GM21786 (cell line): Measurements from ENCODE around the gene ECM1.

ENCODE experiments used
- ATAC-seq: cut with Tn5 transposase; IDR thresholded peaks from one replicate; pipeline ENCODE4 v1.9.1; 2021; ENCODE audit not compliant: unreplicated experiment

ECM1 gene

DNA sequence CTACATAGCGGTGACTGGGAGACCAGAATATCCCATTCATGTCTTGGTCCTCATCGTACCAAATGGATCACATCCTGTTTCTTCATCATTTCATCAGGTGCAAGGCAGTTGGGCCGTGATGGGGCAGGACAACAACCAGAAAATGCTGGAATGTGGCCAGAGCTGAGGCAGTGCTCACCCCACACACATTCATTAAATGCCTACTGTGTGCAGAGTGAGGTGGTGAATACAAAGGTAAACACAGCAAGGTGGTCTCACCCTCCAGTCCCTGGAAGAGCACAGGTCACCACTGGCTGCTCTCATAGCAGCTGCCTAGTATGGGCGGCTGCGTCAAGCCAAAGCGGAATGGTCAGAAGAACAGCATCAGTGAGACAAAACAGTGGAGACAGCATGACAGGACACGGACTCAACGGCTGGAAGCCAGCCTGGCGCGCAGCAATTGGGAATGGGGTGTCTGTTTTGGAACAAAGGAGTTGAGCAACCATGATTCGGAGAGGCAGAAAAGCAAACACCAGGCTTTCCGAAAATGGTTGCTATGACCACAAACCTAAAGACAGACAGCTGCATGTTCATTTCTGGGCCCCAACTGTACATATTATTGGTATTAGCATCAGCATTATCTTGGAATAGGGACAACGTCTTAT, 35.7 kb downstream of the ECM1 start:
- no peak for ATAC-seq

DNA sequence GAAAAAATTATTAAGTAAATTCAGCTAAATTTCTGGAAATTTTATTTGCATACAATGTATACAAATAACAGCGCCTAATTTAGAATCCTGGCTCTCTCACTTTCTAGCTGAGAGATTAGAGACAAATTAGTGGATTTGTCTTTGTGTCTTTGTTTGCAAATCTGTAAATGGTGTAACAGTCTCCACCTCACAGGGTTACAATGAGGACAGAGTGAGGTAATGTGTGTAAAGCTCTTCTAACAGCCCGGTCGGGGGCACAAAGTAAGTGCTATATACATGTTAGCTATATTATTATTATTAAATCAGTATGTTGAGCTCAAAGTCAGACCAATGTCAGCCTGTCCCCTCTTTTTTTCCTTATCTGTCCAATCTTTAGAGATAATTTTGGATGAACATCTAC, 36.3 kb downstream of the ECM1 start:
- ATAC-seq: no peak

DNA sequence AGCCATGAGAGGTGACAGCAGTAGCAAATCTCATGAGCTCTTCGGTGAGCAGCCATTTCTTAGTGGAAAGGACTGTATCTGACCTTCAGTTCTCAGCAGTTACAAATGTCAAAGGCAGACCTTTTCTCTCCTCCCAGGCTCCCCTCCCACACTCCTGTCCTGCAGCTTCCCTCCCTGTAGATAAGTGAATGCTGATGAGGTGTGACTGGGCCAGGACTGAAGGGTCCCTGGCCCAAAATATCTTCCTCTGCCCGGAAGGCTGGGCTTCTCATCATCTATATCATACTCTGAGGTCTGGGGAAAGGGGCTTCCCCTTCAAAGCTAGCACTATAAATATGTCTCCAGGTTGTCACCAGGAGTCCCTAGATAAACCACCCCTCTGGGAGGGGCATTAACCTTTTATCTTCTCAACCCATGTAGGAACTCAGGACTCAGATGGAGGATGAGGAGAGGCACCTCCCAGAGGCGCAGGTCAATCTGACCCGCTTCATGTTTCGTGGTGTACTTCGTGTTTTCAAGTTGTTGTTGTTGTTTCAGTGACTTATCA, 37.6 kb downstream of the ECM1 start:
- no peak for ATAC-seq

DNA sequence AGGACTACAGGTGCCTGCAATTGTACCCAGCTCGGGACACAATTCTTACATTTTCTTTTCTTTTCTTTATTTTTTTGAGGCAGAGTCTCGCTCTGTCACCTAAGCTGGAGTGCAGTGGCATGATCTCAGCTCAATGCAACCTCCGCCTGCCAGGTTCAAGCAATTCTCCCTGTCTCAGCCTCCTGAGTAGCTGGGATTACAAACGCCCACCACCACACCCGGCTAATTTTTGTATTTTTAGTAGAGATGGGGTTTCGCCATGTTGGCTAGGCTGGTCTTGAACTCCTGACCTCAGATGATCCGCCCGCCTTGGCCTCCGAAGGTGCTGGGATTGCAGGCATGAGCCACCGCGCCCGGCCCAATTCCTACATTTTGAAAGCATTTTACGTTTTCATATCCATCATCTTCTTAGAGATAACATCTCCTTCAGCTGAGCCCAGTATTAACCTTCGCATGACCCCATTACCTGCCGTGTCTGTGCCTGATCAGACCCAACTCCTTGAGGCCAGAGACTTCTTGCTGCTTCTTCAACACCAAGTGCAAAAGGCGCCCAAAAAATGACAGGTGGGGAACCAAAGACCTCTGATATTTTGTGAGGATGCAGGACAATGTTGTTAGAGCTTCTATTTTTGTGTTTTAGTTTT, 38.5 kb downstream of the ECM1 start:
- ATAC-seq: no peak

DNA sequence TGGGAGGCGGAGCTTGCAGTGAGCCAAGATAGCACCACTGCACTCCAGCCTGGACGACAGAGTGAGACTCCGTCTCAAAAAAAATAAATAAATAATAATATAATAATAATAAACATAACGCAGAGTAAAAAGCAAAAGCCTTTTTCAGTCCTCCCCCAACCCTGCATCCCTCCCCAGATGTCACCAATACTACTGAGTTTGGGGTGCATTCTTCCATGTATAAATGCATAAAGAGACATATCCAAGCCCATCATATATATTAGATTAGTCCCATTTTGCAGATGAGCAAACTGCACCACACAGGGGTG, 40.4 kb downstream of the ECM1 start:
- no peak for ATAC-seq

DNA sequence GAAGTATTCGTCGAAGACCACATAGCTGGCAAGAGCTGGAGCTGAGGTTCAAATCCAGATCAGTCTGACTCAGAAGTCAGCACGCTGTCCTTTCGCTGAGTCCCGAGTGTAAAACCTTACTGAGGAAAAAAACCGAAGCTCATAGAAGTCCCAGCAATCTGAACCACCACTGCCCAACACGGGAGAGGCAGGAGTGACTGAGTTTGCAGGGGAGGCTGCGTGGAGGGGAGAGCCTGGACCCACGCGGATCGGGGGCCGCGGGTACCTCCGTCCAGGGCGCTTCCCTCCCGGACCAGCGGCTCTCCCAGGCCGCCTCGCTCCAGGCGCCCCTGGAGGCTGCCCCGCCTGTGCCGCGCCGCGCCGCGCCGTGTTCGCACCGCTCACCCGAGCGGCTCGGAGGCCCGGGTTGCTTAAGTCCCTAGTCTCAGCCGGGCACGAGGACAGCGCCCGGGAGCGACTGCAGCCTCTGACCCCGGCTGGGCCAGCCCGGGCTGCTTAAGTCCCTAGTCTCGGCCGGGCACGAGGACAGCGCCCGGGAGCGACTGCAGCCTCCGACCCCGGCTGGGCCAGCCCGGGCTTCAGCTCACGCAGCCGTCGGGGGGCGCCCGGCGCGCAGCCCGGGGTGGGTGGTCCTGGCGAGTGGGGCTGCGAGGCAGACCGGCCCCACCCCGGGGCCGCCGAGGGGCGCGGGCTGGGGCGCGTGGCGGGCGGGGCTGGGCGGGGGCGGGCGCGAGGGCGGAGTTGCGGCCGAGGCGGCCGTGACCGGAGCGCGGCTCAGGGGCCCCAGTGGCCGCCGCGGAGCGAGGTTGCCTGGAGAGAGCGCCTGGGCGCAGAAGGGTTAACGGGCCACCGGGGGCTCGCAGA, 41.0 kb downstream of the ECM1 start, which contains the start of gene ADAMTSL4:
TSS of gene ADAMTSL4 (plus strand) at position 777 of the 864 bp plus-strand sequence. CDS start 2,881 bp downstream, outside the sequence.
- ATAC-seq: no peak

DNA sequence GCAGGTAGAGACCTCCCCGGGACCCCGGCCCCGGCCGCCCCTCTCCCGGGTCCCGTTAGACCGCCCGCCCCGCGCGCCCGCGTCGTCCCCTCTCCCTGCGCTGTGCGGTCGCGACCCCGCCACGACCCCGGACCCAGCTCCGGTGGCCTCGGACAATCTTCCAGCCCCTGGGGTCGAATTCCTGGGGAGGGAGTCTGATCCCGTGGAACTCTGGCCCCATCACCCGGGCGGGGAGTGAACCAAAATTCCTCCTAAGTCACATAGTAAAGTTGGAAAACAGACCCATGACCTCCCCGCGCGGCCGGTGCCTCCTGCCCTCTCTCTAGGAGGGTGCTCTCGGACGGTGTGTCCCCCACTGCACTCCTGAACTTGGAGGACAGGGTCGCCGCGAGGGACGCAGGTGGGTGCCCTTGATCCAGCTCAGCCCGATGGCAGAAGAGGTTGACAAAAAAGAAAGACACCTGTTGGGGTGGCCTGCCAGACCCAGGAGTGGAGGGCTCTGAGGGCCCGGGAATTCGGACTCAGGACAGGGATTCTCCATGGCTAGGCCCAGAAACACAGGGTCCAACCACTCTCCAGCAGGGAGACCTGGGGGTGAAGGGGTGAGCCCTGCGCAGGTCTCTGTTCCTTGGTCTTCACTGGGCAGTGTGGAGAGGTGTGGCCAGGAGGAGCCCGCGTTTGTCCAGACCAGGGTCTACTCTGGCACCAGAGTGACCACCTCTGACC, 41.8 kb downstream of the ECM1 start:
- ATAC-seq: no peak

DNA sequence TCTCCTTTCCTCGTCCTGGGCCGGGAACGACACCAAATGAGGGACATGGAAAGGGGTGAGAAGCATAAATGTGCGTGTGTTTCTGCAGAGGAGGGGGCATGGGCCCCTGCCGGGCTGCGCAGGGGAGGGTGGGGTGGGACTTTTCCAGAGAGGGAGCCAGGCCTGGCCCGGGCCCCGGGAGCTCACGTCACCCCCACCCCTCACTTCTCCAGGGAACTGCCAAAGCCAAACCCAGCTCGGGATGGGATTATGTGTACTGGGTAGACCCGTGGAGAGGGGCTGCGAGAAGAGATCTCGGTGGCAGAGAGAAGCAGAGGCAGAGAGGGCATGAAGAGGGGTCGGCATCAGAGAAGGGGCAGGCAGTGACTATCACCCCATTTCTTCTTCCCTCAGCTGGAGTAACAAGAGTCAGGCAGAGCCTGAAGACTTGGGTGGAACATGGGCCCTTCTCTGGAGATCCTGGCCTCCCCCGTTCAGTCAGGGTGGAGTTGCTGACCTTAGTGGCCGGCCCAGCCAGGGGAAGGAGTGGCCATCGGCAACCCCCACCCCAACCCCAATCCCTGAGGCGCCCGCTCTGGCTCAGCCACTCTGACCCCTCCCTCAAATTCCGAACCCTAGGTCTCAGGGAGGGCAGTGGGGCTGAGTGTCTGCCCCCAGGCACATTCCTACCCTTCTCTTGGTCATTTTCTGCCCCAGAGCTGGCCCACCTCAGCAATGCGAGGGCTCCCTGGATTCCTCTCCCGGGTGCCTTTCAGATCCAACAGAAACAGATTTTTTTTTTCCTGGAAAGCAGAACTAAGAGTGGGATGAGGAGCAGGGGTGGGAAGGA, 42.5 kb downstream of the ECM1 start:
- no peak for ATAC-seq

DNA sequence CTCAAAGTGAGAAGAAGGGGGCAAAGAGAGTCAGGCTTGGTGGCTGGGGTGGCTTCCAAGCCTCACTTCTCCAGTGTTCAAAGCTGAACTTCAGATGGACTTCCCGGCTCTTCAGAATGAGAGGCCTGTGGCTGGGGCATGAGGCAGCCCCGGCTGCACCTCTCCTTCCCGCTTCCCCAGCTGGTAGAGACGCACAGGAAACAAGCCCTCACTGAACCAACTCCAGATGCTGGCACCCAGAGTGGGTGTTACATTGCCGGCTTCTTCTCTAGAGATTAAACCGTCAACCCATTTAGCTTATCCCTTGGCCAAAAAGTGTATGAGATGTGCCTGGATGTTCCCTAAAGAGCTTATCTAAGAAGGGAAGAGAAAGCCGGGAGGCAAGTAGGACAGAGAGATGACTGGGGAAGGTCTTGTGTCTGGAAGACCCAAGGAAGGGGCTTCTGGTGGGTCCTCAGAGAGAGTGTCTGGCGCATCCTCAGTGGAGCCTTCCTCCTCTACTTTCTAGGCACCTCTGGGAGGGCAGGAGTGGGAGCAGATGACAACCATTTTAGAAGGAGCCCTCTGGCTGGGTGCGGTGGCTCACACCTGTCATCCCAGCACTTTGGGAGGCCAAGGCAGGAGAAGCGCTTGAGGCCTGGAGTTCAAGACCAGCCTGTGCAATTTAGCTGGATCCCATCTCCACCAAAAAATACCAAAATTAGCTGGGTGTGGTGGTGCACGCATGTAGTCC, 43.3 kb downstream of the ECM1 start:
- no peak for ATAC-seq

DNA sequence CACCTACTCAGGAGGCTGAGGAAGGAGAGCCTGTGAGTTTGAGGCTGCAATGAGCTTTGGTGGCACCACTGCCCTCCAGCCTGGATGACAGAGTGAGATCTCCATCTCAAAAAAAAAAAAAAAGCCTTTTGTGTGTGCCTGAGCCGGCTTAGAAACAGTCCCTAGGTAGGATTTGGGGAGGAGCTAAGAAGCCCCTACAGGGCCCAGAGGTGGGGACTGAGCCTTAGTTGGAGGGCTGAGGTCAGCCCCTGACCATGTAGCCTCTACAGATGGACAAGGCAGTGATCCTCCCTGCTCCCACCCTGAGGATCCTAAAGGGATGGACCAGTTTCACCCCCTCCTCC, 43.8 kb downstream of the ECM1 start:
- no peak for ATAC-seq

DNA sequence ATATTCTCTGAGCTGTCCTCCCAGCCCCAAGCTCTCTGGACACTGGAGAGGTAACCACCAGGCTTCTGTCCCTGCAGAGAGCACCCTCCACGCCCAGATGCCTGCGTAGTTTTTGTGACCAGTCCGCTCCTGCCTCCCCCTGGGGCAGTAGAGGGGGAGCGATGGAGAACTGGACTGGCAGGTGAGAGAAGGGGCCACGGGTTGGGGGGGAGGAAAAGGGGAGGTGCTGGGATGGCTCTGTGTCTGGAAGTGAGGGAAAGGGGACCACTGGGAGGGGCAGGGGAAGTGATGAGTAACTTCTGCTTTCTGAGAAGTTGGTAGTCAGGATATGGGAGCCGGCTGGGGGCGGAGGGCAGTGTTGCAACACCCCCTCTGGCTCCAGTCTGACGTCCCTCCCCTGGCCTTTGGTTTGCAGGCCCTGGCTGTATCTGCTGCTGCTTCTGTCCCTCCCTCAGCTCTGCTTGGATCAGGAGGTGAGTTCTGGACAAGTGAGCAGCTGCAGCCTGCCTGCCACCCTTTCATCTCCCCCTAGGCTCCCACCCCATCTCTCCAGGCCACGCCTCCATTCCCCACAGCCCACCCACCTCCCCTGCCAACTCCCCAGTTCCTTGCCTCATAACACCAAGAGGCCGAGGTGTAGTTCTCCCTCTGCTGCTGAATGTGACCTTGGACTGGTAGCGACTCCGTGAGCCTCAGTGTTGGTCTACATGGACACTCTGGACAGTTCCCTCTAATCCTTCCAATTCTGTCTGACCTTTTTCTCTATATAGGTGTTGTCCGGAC, 44.4 kb downstream of the ECM1 start:
- no peak for ATAC-seq

DNA sequence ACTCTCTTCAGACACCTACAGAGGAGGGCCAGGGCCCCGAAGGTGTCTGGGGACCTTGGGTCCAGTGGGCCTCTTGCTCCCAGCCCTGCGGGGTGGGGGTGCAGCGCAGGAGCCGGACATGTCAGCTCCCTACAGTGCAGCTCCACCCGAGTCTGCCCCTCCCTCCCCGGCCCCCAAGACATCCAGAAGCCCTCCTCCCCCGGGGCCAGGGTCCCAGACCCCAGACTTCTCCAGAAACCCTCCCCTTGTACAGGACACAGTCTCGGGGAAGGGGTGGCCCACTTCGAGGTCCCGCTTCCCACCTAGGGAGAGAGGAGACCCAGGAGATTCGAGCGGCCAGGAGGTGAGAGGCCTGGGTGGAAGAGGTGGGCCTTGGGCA, 45.0 kb downstream of the ECM1 start:
- no peak for ATAC-seq

DNA sequence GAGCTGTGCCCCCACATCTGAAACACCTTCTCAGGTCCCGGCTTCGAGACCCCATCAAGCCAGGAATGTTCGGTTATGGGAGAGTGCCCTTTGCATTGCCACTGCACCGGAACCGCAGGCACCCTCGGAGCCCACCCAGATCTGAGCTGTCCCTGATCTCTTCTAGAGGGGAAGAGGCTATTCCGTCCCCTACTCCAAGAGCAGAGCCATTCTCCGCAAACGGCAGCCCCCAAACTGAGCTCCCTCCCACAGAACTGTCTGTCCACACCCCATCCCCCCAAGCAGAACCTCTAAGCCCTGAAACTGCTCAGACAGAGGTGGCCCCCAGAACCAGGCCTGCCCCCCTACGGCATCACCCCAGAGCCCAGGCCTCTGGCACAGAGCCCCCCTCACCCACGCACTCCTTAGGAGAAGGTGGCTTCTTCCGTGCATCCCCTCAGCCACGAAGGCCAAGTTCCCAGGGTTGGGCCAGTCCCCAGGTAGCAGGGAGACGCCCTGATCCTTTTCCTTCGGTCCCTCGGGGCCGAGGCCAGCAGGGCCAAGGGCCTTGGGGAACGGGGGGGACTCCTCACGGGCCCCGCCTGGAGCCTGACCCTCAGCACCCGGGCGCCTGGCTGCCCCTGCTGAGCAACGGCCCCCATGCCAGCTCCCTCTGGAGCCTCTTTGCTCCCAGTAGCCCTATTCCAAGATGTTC, 45.6 kb downstream of the ECM1 start:
- no peak for ATAC-seq

DNA sequence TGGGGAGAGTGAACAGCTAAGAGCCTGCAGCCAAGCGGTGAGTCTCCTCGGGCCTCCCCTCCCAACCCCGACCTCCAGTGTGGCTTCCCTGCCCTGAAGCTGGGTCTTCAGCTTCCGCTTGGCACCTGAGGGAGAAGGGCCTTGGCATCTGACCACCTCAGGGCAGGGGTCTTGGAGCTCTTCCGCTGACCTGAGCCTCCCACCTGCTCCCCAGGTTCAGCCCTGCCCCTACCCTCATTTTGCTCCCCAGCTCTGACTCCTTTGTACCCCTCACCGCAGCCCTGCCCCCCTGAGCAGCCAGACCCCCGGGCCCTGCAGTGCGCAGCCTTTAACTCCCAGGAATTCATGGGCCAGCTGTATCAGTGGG, 46.2 kb downstream of the ECM1 start:
- ATAC-seq: no peak

DNA sequence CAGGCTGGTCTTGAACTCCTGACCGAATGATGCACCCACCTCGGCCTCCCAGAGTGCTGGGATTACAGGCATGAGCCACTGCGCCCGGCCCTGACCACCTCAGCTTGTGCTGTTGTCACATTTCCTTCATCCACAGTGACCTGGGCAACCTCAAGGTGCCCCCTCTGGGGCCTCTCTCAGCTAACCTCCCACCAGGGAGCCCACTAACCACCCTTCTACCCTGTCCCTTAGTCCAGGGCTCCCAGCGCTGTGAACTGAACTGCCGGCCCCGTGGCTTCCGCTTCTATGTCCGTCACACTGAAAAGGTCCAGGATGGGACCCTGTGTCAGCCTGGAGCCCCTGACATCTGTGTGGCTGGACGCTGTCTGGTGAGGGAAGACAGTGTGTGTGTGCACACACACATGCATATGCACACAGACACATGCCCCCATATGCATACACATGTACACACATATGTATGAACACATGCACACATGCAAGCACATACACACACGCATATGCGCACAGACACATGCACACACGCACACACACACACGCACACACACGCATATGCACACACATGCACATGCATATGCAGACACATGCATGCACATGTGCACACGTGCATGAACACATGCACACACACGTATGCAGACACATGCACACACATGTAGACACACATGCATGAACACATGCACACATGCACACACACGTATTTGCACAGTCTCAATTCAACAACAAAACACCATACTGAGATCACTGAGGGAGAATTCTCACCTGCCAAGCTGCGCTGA, 47.5 kb downstream of the ECM1 start:
- no peak for ATAC-seq

DNA sequence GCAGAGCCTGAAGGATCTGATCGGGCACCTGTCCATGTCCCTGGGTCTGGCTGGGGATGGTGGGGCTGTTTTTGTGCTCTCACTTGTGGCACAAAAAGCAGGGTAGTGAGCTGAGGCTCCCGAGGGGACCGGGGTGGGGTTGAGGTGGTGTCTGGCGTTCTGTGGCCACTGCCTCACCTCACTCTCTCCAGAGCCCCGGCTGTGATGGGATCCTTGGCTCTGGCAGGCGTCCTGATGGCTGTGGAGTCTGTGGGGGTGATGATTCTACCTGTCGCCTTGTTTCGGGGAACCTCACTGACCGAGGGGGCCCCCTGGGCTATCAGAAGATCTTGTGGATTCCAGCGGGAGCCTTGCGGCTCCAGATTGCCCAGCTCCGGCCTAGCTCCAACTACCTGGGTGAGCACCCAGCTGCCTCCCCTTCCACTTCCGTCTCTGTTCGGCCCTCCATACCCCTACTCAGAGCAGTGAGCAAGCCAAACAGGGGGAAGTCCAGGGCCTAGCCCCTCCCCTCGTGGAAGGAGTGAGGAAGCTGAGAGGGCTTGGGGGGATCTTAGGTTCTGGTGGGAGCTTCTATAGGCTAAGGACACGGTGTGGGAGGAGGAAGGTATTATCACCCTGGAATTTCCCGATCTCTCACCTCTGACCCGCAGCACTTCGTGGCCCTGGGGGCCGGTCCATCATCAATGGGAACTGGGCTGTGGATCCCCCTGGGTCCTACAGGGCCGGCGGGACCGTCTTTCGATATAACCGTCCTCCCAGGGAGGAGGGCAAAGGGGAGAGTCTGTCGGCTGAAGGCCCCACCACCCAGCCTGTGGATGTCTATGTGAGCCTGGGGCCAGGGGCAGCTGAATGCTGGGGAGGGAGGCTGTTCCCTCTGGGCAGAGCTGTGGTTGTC, 48.3 kb downstream of the ECM1 start:
- no peak for ATAC-seq
